ENCODE results near the gene PROM2. TPM values are rescaled to one million over a fixed set of nuclear protein-coding genes. Genes with fewer than 3 reads are reported as not detected.

The PROM2 gene
- total RNA-seq, 2 donors from 2014 or later, result 3.5 to 10.0 TPM

DNA sequence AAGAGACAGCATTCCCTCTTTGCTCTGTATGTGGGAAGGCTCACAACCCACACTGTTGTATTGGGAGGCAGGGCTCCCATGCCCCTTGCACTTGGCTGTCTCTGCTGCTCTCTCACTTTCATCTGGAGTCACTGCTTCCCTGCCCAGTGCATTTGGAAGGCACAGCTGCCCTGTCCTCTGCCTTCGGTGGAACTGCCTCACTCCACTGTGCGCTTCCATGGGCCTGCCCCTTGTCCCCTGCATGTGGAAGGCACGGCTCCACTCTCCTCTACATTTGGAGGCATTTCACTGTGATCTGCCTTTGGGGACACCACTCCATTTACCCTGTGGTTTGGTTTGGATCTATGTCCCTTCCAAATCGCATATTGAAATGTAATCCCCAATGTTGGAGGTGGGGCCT lies 9.1 kb upstream of the PROM2 start:
- no peak overlapping the region for H3K4me3 ChIP-seq
- H3K27me3 ChIP-seq (replicated peaks; ENCODE audit: insufficient read depth), result no peaks in the 10 kb centered on the region
- ATAC-seq (ENCODE audit: insufficient number of reproducible peaks, low FRiP score, low read depth) (no peak), DNase-seq (ENCODE audit: low spot score) (no peak)
- no peaks in the 10 kb centered on the region for H3K9me3 ChIP-seq
- H3K4me1 ChIP-seq (ENCODE audit: control insufficient read depth in 1 of 2, low read depth in 2 of 2), result no peaks in the 10 kb centered on the region
- TF ChIP-seq, protein P1, sequence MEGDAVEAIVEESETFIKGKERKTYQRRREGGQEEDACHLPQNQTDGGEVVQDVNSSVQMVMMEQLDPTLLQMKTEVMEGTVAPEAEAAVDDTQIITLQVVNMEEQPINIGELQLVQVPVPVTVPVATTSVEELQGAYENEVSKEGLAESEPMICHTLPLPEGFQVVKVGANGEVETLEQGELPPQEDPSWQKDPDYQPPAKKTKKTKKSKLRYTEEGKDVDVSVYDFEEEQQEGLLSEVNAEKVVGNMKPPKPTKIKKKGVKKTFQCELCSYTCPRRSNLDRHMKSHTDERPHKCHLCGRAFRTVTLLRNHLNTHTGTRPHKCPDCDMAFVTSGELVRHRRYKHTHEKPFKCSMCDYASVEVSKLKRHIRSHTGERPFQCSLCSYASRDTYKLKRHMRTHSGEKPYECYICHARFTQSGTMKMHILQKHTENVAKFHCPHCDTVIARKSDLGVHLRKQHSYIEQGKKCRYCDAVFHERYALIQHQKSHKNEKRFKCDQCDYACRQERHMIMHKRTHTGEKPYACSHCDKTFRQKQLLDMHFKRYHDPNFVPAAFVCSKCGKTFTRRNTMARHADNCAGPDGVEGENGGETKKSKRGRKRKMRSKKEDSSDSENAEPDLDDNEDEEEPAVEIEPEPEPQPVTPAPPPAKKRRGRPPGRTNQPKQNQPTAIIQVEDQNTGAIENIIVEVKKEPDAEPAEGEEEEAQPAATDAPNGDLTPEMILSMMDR (IDR thresholded peaks at IDR 0.05), result no peak
- no peak overlapping the region for H3K27ac ChIP-seq
- H3K36me3 ChIP-seq, result no peaks in the 10 kb centered on the region

DNA sequence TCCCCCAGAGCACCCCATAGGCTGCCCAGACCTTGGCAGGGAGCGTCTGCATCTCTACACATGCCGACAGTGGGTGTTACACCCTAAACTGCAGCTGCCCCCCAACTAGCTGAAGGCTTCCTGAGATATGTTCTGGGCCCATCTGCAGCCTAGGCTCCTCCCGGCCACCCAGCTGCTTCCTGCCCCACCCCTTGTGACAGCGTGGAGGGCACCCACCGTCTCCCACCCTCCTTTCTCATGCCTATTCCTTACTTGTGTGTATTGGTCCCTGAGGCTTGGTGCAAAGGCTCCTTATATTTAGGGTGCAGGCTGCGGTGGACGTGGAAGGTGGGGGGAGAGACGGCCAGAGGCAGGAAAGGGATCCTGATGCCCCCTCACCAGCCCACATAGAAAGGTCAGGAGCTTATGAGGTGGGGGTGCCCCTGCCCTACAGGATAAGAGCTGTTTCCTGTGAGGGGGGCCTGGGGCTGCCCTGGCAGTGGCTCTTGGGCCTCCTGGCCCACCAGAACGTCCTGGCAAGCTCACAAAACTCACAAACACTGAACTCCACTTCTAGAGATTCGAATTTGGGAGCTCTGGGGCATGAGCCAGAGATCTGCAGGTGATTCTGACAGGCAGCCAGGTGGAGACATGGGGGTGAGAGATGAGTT lies 7.3 kb upstream of the PROM2 start:
- TF ChIP-seq, protein P1 (IDR thresholded peaks at IDR 0.05), result no peak
- no peaks in the 10 kb centered on the region for H3K27me3 ChIP-seq (replicated peaks; ENCODE audit: insufficient read depth)
- H3K4me3 ChIP-seq, result no peak overlapping the region
- H3K9me3 ChIP-seq, result no peaks in the 10 kb centered on the region
- no peaks in the 10 kb centered on the region for H3K36me3 ChIP-seq
- no peak for DNase-seq (ENCODE audit: low spot score)
- H3K4me1 ChIP-seq (ENCODE audit: control insufficient read depth in 1 of 2, low read depth in 2 of 2), result no peaks in the 10 kb centered on the region
- no peak for ATAC-seq (ENCODE audit: insufficient number of reproducible peaks, low FRiP score, low read depth)
- H3K27ac ChIP-seq, result no peak overlapping the region

DNA sequence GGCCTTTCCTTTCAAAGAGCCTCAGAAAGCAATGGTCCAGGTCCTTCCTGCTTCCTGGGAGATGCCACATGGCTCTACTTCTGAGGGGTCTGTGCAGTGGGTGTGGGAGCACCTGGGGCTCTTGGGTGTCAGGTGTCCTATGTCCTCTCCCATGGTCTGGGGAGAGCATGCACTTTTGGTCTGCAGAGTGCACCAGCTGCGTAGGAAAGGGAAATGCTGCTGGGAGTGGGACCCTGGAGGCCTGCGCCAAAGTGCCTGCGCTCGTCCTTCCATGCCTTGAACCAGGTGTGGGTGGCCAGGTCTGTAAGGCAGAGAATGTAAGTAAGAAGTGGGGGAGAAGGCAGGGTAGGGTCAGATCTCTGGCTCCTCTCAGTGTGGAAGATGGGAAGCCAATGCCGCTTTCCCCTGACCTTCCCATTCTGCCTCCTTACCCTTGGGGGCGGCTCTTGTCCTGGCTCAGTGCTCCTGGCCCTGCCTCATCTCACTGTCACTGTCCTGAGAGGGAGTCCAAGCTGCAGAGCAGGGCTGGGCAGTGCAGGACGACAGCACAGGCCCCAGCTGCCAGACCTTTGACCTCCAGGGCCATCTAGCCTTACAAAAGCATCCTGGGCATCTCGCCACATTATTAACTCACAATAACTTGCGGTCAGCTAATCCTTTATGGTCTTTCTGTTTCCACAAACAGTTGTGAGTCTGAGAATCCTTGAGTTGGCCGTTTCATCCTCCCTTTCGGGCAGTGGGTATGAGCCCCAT lies 6.6 kb upstream of the PROM2 start:
- ATAC-seq (ENCODE audit: insufficient number of reproducible peaks, low FRiP score, low read depth) (no peak), DNase-seq (ENCODE audit: low spot score) (no peak)
- Histone ChIP-seq H3K27me3 (replicated peaks; ENCODE audit: insufficient read depth) (no peaks in the 10 kb centered on the region), H3K9me3 (no peaks in the 10 kb centered on the region), H3K4me1 (ENCODE audit: control insufficient read depth in 1 of 2, low read depth in 2 of 2) (no peaks in the 10 kb centered on the region), H3K27ac (no peak overlapping the region), H3K4me3 (no peak overlapping the region), H3K36me3 (no peaks in the 10 kb centered on the region)
- TF ChIP-seq, protein P1 (IDR thresholded peaks at IDR 0.05), result no peak

DNA sequence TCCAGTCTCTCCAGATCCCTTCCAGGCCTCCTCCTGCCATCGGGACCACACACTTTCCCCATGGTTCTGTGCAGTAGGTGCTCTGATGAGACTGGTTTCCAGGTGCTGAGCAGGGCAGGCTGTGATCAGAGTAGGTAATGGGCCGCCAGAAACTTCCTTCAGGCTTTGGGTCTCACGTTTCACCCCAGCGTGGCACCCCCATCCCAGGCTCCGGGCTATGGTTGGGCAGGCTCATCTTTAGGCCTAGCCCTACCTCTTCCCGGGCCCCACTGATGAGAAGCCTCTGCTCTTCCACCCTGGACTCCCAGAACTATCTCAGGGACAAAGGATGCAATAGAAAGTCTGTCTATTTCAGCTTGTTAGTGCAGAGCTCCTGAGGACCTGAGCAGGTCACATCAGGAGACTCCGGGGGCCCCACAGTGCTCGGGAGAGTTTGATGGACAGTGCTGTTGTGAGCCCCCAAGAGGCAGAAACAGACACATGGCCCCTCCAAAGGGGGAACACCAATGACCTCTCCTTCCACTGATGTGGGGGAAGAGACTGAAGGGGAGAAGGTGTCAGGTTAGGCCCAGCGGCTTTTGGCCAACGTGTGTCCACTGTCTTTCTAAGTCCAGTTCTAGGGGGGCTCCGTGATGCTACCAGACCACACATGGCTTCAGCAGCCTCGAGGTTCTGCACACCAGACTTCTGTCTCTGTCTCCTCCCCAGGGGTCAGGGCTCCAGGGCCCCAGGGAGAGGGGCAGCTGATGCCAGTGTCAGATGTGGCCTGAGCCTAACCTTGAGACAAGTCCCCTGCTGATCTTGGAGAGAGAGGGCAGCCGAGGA lies 5.8 kb upstream of the PROM2 start:
- Histone ChIP-seq H3K4me3 (no peak overlapping the region), H3K36me3 (no peaks in the 10 kb centered on the region), H3K27ac (no peak overlapping the region), H3K27me3 (replicated peaks; ENCODE audit: insufficient read depth) (no peaks in the 10 kb centered on the region), H3K9me3 (no peaks in the 10 kb centered on the region), H3K4me1 (ENCODE audit: control insufficient read depth in 1 of 2, low read depth in 2 of 2) (no peaks in the 10 kb centered on the region)
- ATAC-seq (ENCODE audit: insufficient number of reproducible peaks, low FRiP score, low read depth) (no peak), DNase-seq (ENCODE audit: low spot score) (no peak)
- TF ChIP-seq, protein P1 (IDR thresholded peaks at IDR 0.05), result no peak

All from thoracic aorta (tissue), 2 donors.